Subcutaneous abdominal adipose tissue (tissue), 5 donors: ENCODE results near the gene ETV6.

Experiments used
- H3K27ac ChIP-seq: one replicate; pipeline ENCODE4 v1.7.0; 2013; ENCODE audit warnings: low read depth, mild to moderate bottlenecking, inconsistent platforms, low read length, moderate library complexity
- H3K27me3 ChIP-seq, 5 donors: one replicate each; pipeline ENCODE4 v1.7.0; 2013; ENCODE audit warnings: low read length in 5 of 5, inconsistent platforms in 1 of 5; ENCODE audit not compliant: control insufficient read depth in 5 of 5, insufficient read depth in 4 of 5
- H3K36me3 ChIP-seq, 5 donors: one replicate each; pipeline ENCODE4 v1.7.0; 2013; ENCODE audit warnings: low read length in 5 of 5; ENCODE audit not compliant: control insufficient read depth in 5 of 5, insufficient read depth in 5 of 5
- H3K4me1 ChIP-seq, 5 donors: one replicate each; pipeline ENCODE4 v1.7.0; 2013; ENCODE audit warnings: low read length in 5 of 5, mild to moderate bottlenecking in 3 of 5, moderate library complexity in 1 of 5; ENCODE audit not compliant: control insufficient read depth in 5 of 5, insufficient read depth in 5 of 5
- H3K4me3 ChIP-seq, 5 donors: one replicate each; pipeline ENCODE4 v1.7.0; 2013; ENCODE audit warnings: low read length in 5 of 5, low read depth in 1 of 5
- H3K9ac ChIP-seq, 5 donors: one replicate each; pipeline ENCODE4 v1.7.0; 2013; ENCODE audit warnings: low read length in 5 of 5, mild to moderate bottlenecking in 4 of 5, moderate library complexity in 3 of 5
- H3K9me3 ChIP-seq, 5 donors: one replicate each; pipeline ENCODE4 v1.7.0; 2013; ENCODE audit warnings: low read length in 5 of 5; ENCODE audit not compliant: control insufficient read depth in 5 of 5
- donor health status: healthy.
- donor health status: healthy.
- donor health status: healthy.
- donor health status: healthy.
- donor health status: healthy.

Gene ETV6

GRCh38 chr12:11639454-11639853 lies 10.0 kb upstream of the ETV6 start:
- no peak overlapping the region for H3K27ac ChIP-seq
- H3K4me3 ChIP-seq = no peak overlapping the region
- no peaks in the 10 kb centered on the region for H3K36me3 ChIP-seq
- H3K9ac ChIP-seq = no peak overlapping the region
- peaks cover 0 to 5% (median 3%) of the 10 kb centered on the region in 5 donors for H3K9me3 ChIP-seq
- H3K27me3 ChIP-seq = no peaks in the 10 kb centered on the region
- H3K4me1 ChIP-seq = no peaks in the 10 kb centered on the region

GRCh38 chr12:11641522-11641921 lies 8.0 kb upstream of the ETV6 start:
- Histone ChIP-seq H3K9me3 (no peaks in the 10 kb centered on the region), H3K27ac (no peak overlapping the region), H3K36me3 (no peaks in the 10 kb centered on the region), H3K4me3 (no peak overlapping the region), H3K4me1 (no peaks in the 10 kb centered on the region), H3K27me3 (no peaks in the 10 kb centered on the region), H3K9ac (no peak overlapping the region)

- no peaks in the 10 kb centered on the region for H3K36me3 ChIP-seq
- no peaks in the 10 kb centered on the region for H3K9me3 ChIP-seq
- H3K4me3 ChIP-seq = no peak overlapping the region
- no peaks in the 10 kb centered on the region for H3K27me3 ChIP-seq
- no peak overlapping the region for H3K9ac ChIP-seq
- H3K27ac ChIP-seq = no peak overlapping the region
- H3K4me1 ChIP-seq = no peaks in the 10 kb centered on the region
These were observed 6.7 kb upstream of the ETV6 start for GRCh38 chr12:11642785-11643184.

- no peak overlapping the region for H3K9ac ChIP-seq
These were observed 4.1 kb upstream of the ETV6 start for GRCh38 chr12:11645391-11645790.

GRCh38 chr12:11648514-11649412 lies 711 bp upstream of the ETV6 start:
- Histone ChIP-seq H3K27ac (peak overlapping the region; percentile 92), H3K4me1 (peaks cover 5 to 38% (median 35%) of the 10 kb centered on the region in 5 donors), H3K36me3 (no peaks in the 10 kb centered on the region), H3K27me3 (no peaks in the 10 kb centered on the region), H3K9ac (peak overlapping the region in 4 of 5 donors; percentile 82 to 94 (median 92)), H3K9me3 (no peaks in the 10 kb centered on the region), H3K4me3 (peak overlapping the region; percentile 75 to 96 (median 83))

More at GRCh38 chr12:11645391-11645790, 4.1 kb upstream of the ETV6 start:
- no peaks in the 10 kb centered on the region for H3K36me3 ChIP-seq
- H3K4me3 ChIP-seq = no peak overlapping the region
- no peaks in the 10 kb centered on the region for H3K9me3 ChIP-seq
- no peak overlapping the region for H3K27ac ChIP-seq
- H3K27me3 ChIP-seq = no peaks in the 10 kb centered on the region
- peaks cover 0 to 7% (median 6%) of the 10 kb centered on the region in 5 donors for H3K4me1 ChIP-seq

- Histone ChIP-seq H3K27ac (peak overlapping the region; percentile 92), H3K9ac (peak overlapping the region; percentile 77 to 99 (median 86)), H3K27me3 (no peaks in the 10 kb centered on the region), H3K9me3 (no peaks in the 10 kb centered on the region), H3K4me1 (peaks cover 5 to 49% (median 36%) of the 10 kb centered on the region in 5 donors), H3K36me3 (no peaks in the 10 kb centered on the region), H3K4me3 (peak overlapping the region; percentile 96 to 99 (median 98))
These were observed 1.1 kb downstream of the ETV6 start for GRCh38 chr12:11650286-11651281.

GRCh38 chr12:11651381-11651780 lies 1.9 kb downstream of the ETV6 start:
- Histone ChIP-seq H3K4me1 (peaks cover 5 to 52% (median 36%) of the 10 kb centered on the region in 5 donors), H3K27me3 (no peaks in the 10 kb centered on the region), H3K27ac (peak overlapping the region; percentile 19), H3K9ac (peak overlapping the region; percentile 16 to 99 (median 86)), H3K36me3 (no peaks in the 10 kb centered on the region), H3K9me3 (no peaks in the 10 kb centered on the region), H3K4me3 (peak overlapping the region; percentile 96 to 99 (median 98))

GRCh38 chr12:11651785-11652184 lies 2.3 kb downstream of the ETV6 start:
- Histone ChIP-seq H3K27me3 (no peaks in the 10 kb centered on the region), H3K9ac (peak overlapping the region; percentile 22 to 99 (median 86)), H3K27ac (peak overlapping the region; percentile 63), H3K9me3 (no peaks in the 10 kb centered on the region), H3K36me3 (no peaks in the 10 kb centered on the region), H3K4me1 (peaks cover 5 to 54% (median 38%) of the 10 kb centered on the region in 5 donors), H3K4me3 (peak overlapping the region; percentile 59 to 99 (median 96))

- Histone ChIP-seq H3K36me3 (no peaks in the 10 kb centered on the region), H3K27me3 (no peaks in the 10 kb centered on the region), H3K27ac (peak overlapping the region; percentile 63), H3K4me1 (peaks cover 5 to 59% (median 43%) of the 10 kb centered on the region in 5 donors), H3K9ac (peak overlapping the region; percentile 33 to 99 (median 59)), H3K4me3 (peak overlapping the region; percentile 59 to 99 (median 96)), H3K9me3 (no peaks in the 10 kb centered on the region)
These were observed 3.0 kb downstream of the ETV6 start for GRCh38 chr12:11652351-11653040.
